GM12878 (cell line): Measurements from ENCODE around the gene TPK1. TPM values are rescaled to one million over a fixed set of nuclear protein-coding genes. Genes with fewer than 3 reads are reported as not detected.

ENCODE experiments used
- ATAC-seq: fragments of 200-7000 bp; cut with Tn5 transposase; 3 replicates; pipeline ENCODE4 v1.9.1; 2020; ENCODE audit warnings: mild to moderate bottlenecking, moderate library complexity
- BruUV-seq: library from RNA; stranded (reverse); fragments of 400-500 nt; replicated peaks from 2 replicates; lab custom pipeline; 2021; lab: Mats Ljungman, UMichigan
- CTCF ChIA-PET: fragments of 300-600 bp; sonication (Branson Sonifier 250); formaldehyde crosslinking; extraction: SDS; loops from one replicate; lab custom pipeline; 2021; ENCODE audit warnings: inconsistent platforms; lab: Yijun Ruan, JAX
- POLR2A ChIA-PET: fragments of 350-600 bp; formaldehyde crosslinking; extraction: SDS; loops from one replicate; lab custom pipeline; 2021; ENCODE audit warnings: inconsistent platforms; lab: Charles Lee
- RAD21 ChIA-PET: fragments of 300-600 bp; sonication (Branson Sonifier 250); formaldehyde crosslinking; loops from one replicate; lab custom pipeline; 2023; ENCODE audit warnings: antibody characterized with exemption; ENCODE audit not compliant: unreplicated experiment; lab: Charles Lee
- SMC1A ChIA-PET: fragments of 300-600 bp; sonication (Branson Sonifier 250); formaldehyde crosslinking; loops from one replicate; lab custom pipeline; 2023; ENCODE audit not compliant: unreplicated experiment, uncharacterized antibody; lab: Charles Lee
- DNase-seq: peaks from one replicate; pipeline ENCODE4 v3.0.0-alpha.2; 2011; ENCODE audit warnings: low read depth, low spot score
- FAIRE-seq: peaks from 3 replicates; lab custom pipeline; 2011; peaks lifted over from hg19 to GRCh38; lab: Jason Lieb, UNC
- H2AFZ ChIP-seq: 2 replicates; pipeline ENCODE4 v1.6.0; 2011; ENCODE audit warnings: low read depth, low read length, control low read depth; ENCODE audit not compliant: control insufficient read depth
- H3K27ac ChIP-seq: 2 replicates; pipeline ENCODE4 v1.5.1; 2011; ENCODE audit warnings: control low read depth; ENCODE audit not compliant: control insufficient read depth, insufficient read depth
- H3K27me3 ChIP-seq, 2 experiments: replicated peaks in 1 of 2; 2 replicates each; pipeline versions ENCODE4 v1.6.0 to v1.6.1; 2011; ENCODE audit warnings: low read length in 1 of 2; ENCODE audit not compliant: control insufficient read depth in 2 of 2, insufficient read depth in 2 of 2
- H3K36me3 ChIP-seq, 2 experiments: 2 replicates each; pipeline ENCODE4 v1.5.1; 2011; ENCODE audit warnings: low read length in 1 of 2; ENCODE audit not compliant: control insufficient read depth in 2 of 2, insufficient read depth in 2 of 2
- H3K4me1 ChIP-seq: 2 replicates; pipeline ENCODE4 v1.6.1; 2011; ENCODE audit warnings: mild to moderate bottlenecking, low read length, moderate library complexity, mixed read lengths; ENCODE audit not compliant: control insufficient read depth, insufficient read depth
- H3K4me2 ChIP-seq: 2 replicates; pipeline ENCODE4 v1.6.0; 2011; ENCODE audit warnings: control low read depth; ENCODE audit not compliant: control insufficient read depth, insufficient read depth
- H3K4me3 ChIP-seq: fragments of 200-600 bp; sonication (generic); 2 replicates; pipeline ENCODE4 v1.5.1; 2016
- H3K79me2 ChIP-seq: 2 replicates; pipeline ENCODE4 v1.6.0; 2011; ENCODE audit warnings: low read length; ENCODE audit not compliant: control insufficient read depth, insufficient read depth
- H3K9ac ChIP-seq: 2 replicates; pipeline ENCODE4 v1.8.0; 2011; ENCODE audit warnings: low read length, control low read depth, mixed read lengths; ENCODE audit not compliant: control insufficient read depth, insufficient read depth
- H3K9me3 ChIP-seq: replicated peaks from 3 replicates; pipeline ENCODE4 v1.5.1; 2011; ENCODE audit warnings: mild to moderate bottlenecking, low read length; ENCODE audit not compliant: control insufficient read depth, insufficient read depth
- H4K20me1 ChIP-seq: 2 replicates; pipeline ENCODE4 v1.6.0; 2011; ENCODE audit not compliant: control insufficient read depth, insufficient read depth
- FOXM1 ChIP-seq: IDR thresholded peaks from 2 replicates; pipeline ENCODE4 v1.6.1; 2012; ENCODE audit warnings: low read depth, mild to moderate bottlenecking, inconsistent platforms, low read length, moderate library complexity
- MEF2A ChIP-seq: IDR thresholded peaks from 2 replicates; pipeline ENCODE4 v1.6.1; 2011; ENCODE audit warnings: low read depth, mild to moderate bottlenecking, low read length, moderate library complexity; ENCODE audit not compliant: insufficient read depth
- MXI1 ChIP-seq: fragments of 150-350 bp; IDR thresholded peaks from 2 replicates; pipeline ENCODE4 v1.6.1; 2011; ENCODE audit warnings: low read depth, mild to moderate bottlenecking, inconsistent platforms, low read length, improper control_type of control experiment
- NR2F1 ChIP-seq: fragments of 450-650 bp; conservative IDR thresholded peaks from 2 replicates; pipeline ENCODE4 v1.6.1; 2017; ENCODE audit warnings: mild to moderate bottlenecking
- POLR2AphosphoS5 ChIP-seq: IDR thresholded peaks from 2 replicates; pipeline ENCODE4 v1.6.1; 2011; ENCODE audit warnings: mild to moderate bottlenecking, low read length, inconsistent platforms
- SUZ12 ChIP-seq: fragments of 200-600 bp; sonication (generic); IDR thresholded peaks from one replicate; pipeline ENCODE4 v1.6.1; 2018; ENCODE audit warnings: antibody characterized with exemption, mild to moderate bottlenecking; ENCODE audit not compliant: unreplicated experiment
- ZNF207 ChIP-seq: fragments of 450-650 bp; IDR thresholded peaks from 2 replicates; pipeline ENCODE4 v1.6.1; 2014; ENCODE audit warnings: antibody characterized with exemption, mild to moderate bottlenecking, borderline replicate concordance
- WGBS: methylation state at CpG from one replicate; pipeline ENCODE4 v1.1.6; 2016; ENCODE audit warnings: low lambda C conversion rate; ENCODE audit not compliant: insufficient replicate concordance, insufficient coverage; ENCODE audit errors: missing lambda C conversion rate; 5-methylcytosine and 5-hydroxymethylcytosine counted together
- in situ Hi-C: fragments of 300-500 bp; cut with MboI; formaldehyde crosslinking; loops from 9 replicates; pipeline ENCODE4 v1.14.3; 2018; ENCODE audit warnings: mixed read lengths
- intact Hi-C: fragments of 100-400 bp; cut with micrococcal nuclease; formaldehyde crosslinking; loops from one replicate; pipeline ENCODE4 v1.14.2; 2022; ENCODE audit not compliant: unreplicated experiment
- polyA plus RNA-seq, 11 experiments: library from polyadenylated mRNA; depleted of rRNA in 4 of 11; unstranded in 6 of 11; stranded (reverse) in 5 of 11; fragments of >200 nt; fragmentation: Nextera tagmentation in 4 of 11; fragmentation: Illumina TruSeq in 1 of 11; extraction: Ambion mirVana in 4 of 11; extraction: Trizol in 1 of 11; gene quantifications; 1 replicate in 1 of 11; 2 replicates in 10 of 11; pipeline versions ENCODE4 v1.2.1 to v1.2.3, GENCODE V29; 2011 to 2016; ENCODE audit warnings: inconsistent platforms in 2 of 11, missing spikeins in 2 of 11, low read depth in 1 of 11
- total RNA-seq, 4 experiments: library from RNA; depleted of rRNA in 3 of 4; stranded (reverse); fragments of >200 nt in 3 of 4; fragmentation: Illumina TruSeq in 1 of 4; extraction: Trizol in 1 of 4; gene quantifications; 2 replicates each; pipeline versions ENCODE4 v1.2.1 to v1.2.3, GENCODE V29; 2013 to 2021

The TPK1 gene
- total and polyA plus RNA-seq, 10 of the 15 experiments (the other 5 are each of a cell fraction or from before 2014, with no cell fraction given) = 7.1 to 19.0 (median 9.3) TPM

- Histone ChIP-seq H2AFZ (no peak overlapping the region), H3K27me3 (no peaks in the 10 kb centered on the region), H3K36me3 (no peaks in the 10 kb centered on the region), H3K79me2 (no peaks in the 10 kb centered on the region), H3K4me3 (no peak overlapping the region), H3K9ac (no peak overlapping the region), H3K27ac (no peak overlapping the region), H3K9me3 (no peaks in the 10 kb centered on the region; the same call in 2 of the 3 replicates), H3K4me1 (no peaks in the 10 kb centered on the region), H4K20me1 (no peaks in the 10 kb centered on the region), H3K4me2 (no peak overlapping the region)
- 56% methylated on average over 6 of the region's 6 CpGs for WGBS
- RAD21 ChIA-PET = no interaction called here
- in situ Hi-C loops (no loop called here), intact Hi-C loops (no loop called here)
- FAIRE-seq (no peak), DNase-seq (no peak), ATAC-seq (no peak)
- CTCF ChIA-PET = no interaction called here
- SMC1A ChIA-PET = no interaction called here
- POLR2A ChIA-PET = no interaction called here
- TF ChIP-seq NR2F1 = no peak
- no peak for TF ChIP-seq MEF2A
- no TSS peak for BruUV-seq
Observed at GRCh38 chr7:144720149-144720548, 115.7 kb downstream of the TPK1 start.

GRCh38 chr7:144717720-144718119 is 118.1 kb downstream of the TPK1 start:
- Histone ChIP-seq H3K9me3 (no peaks in the 10 kb centered on the region; the same call in 2 of the 3 replicates), H3K9ac (no peak overlapping the region), H3K4me1 (no peaks in the 10 kb centered on the region), H3K27ac (no peak overlapping the region), H4K20me1 (no peaks in the 10 kb centered on the region), H3K4me2 (no peak overlapping the region), H3K4me3 (no peak overlapping the region), H2AFZ (no peak overlapping the region), H3K27me3 (no peaks in the 10 kb centered on the region), H3K36me3 (no peaks in the 10 kb centered on the region), H3K79me2 (no peaks in the 10 kb centered on the region)
- intact Hi-C loops = no loop called here
- ChIA-PET POLR2A (no interaction called here), SMC1A (no interaction called here), RAD21 (no interaction called here), CTCF (interaction anchor here (0.6 kb wide), 1 partner anchor 788 kb away, joined by 3 read pairs; no protein-coding TSS in a partner anchor)
- in situ Hi-C loops = no loop called here
- TF ChIP-seq MXI1 (no peak), ZNF207 (no peak), SUZ12 (no peak), POLR2AphosphoS5 (no peak), FOXM1 (no peak)
- DNase-seq (no peak), ATAC-seq (no peak), FAIRE-seq (no peak)
- WGBS = 93% methylated on average over 1 of the region's 1 CpG
- BruUV-seq = no TSS peak
